Ecto neural progenitor cell (in vitro differentiated cells): Measurements from ENCODE around the gene CTSE.

ENCODE experiments used
- DNase-seq: peaks from one replicate; pipeline ENCODE4 v3.0.0-alpha.2; 2018; ENCODE audit warnings: low spot score

The CTSE gene

DNA sequence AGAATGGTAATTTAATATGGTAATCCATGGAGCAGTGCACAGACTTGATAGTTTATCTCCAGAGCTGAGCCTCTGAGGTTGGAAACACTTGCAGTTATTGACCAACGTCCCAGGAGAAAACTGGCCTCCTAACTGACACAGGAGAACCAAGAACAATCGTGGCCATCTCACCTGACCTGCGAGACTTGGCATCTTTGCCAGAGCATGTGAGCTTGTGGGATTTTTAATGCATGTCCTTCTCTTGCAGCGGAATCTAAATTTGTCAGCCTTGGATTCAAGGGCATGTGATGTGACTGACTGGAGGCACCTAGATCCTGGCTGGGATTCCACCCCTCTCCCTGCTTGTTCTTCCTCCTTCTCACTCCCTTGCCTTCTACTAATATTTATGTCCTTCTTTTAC, 52.6 kb downstream of the CTSE start:
- no peak for DNase-seq

DNA sequence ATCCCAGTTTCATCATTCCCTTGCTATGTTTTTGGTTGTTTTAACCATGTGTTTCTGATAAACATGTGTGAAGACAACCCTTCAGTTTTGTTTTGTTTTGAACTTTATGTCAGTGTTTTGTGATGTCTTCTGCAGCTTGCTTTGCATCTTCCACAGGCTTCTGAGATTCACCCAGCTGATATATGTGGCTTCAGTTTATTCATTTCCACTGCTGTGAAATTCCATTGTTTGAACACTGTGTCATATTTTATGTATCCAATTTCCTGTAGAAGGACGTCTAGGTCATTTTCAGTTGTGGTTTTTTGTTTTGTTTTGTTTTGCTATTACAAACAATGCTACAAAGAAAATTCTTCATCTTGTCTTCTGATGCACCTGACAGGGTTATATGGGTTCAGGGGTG, 53.2 kb downstream of the CTSE start:
- DNase-seq = no peak

DNA sequence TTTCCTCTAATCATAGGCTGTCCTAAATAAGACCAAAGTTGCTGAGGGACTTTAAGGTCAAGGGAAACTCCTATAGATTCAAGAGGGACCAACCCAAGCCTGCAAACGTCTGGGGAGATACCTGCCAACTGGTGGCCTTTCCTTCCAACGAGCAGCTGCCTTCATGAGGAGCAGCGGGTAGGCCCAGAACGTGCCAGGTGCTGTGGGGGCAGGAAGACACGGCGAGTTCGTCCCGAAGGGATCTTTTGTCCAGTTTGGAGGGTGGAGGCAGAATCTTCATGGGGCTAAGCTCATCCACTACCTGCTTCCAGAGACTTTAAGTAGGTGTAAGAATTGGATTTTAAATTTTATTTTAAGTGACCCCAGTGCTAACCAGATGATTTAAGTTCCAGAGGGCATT, 54.5 kb downstream of the CTSE start:
- no peak for DNase-seq

DNA sequence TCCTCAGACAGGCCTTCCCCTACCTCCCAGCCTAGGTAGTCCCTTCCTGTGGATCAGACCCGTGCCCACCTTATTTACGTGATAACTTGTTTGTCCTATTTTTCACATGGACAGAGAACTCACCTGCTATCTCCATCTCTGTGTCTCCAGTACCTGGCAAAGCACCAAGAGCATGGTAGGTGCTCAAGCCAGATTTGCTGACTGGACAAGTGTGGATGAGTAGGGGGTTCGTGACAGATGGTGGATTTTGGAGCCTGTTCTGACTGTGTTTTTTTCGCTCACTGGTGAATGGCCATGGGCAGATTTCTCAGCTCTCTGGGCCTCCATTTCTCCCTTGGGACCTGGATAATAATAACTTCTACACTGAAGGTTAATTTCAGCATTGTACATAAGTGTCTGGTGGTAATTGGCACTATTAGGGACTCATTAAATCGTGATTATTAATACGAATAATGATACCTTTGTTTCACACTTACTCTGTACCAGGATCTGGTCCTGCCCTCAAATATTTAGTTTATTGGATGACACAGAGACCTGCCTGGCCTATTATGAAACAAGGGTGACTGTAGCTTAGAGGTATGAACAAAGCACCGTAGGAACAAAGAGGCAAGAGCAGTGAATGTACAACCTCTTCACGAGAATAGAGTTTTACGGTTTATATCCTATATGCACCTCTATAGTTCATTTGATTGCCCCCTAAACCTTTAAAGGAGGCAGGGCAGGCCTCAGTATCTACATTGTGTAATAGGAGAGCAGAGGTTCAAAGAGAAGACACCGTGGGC, 56.0 kb downstream of the CTSE start:
- no peak for DNase-seq

DNA sequence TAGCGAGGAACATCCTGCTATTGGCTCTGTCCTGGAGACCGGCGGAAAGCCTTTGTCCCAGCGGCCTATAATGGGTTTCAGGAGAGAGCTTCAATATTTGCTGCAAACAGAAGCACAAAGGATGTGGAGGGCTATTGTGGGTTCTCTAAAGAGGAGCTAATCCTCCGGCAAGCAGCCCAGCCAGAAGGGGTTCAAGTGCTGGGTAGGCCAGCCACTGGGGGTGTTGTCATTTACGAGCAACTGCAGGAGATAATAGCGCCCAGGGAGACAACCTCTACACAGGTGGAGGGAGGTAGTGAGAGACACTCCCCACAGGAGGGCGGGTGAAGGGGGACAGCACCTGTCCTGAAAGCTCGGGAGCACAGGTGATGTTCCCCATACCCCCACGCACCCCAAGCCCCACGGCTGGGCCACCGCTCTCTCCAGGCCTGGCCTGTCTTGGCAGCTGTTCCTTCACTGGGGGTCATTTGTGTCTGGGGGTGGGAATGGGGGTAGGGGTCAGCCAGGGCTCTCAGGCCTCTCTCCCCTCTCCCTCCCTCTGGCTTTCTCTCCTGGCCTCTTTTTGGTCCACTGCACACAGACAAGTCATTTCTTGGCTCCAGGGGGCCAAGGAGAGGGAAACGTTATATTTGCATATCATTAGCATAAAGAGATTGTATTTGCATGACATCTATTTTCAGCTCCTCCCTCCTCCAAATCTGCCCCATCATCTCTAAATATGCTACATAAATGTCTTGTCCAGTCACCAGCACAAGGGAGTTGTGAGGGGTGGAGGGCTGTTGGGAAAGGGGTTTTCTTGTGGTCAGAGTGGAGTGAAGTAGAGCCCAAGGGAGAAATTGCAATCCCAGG, 58.4 kb downstream of the CTSE start:
- DNase-seq = no peak

DNA sequence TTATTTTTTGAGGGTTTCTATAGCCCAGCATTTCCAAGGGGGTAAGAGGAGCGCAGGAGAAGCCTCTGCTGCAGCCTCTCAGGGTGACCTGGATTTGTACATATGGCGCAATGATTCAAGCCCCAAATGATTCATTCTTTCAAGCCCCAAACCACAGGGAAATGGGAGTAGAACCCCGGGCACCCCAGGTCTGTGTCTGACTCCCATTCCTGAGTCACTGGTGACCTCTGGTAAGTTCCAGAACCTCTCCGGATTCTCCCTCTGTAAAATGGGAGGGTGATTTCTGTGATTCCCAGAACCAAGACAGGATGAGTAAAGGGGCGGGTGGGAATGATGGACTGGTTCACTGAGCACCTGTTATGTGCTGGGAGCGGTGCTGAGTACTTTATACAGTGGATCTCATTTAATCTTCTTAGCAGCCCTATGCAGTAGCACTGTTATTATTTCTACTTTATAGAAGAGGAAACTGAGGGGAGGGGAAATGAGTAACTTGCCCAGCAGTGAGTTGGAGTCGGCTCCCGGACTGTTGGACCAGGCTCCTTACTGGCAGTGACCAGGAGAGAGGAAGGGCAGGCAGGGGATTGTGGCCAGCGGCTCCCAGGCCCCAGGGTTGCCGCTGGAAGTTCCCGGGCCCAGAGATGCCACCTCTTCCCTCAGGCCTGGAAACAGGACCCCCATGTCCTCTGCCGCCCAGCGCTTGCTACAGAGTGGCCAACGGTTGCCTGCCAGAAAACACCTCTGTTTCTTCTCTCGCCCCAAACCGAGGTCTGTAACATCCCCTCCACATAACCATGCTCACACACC, 60.1 kb downstream of the CTSE start:
- DNase-seq = no peak

DNA sequence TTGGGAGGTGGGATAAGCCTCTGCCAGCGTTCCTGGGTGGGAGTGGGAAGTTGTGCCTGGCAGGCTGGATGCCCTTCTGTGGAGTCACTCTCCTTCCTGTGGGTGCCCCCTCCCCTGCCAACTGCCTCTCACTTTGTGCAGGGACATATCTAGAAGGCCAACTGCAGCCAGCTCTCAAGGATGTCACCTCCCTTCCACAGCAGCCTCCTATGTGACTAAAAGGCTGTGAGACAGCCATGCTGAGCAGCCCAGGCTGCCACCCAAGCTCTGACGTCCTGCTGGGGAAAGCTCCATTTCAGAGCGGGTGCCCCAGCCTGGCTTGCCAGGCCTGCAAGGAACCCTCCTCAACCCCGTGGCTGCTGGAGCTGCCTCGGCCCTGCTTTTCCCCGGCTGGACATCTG, 60.9 kb downstream of the CTSE start:
- DNase-seq = no peak

DNA sequence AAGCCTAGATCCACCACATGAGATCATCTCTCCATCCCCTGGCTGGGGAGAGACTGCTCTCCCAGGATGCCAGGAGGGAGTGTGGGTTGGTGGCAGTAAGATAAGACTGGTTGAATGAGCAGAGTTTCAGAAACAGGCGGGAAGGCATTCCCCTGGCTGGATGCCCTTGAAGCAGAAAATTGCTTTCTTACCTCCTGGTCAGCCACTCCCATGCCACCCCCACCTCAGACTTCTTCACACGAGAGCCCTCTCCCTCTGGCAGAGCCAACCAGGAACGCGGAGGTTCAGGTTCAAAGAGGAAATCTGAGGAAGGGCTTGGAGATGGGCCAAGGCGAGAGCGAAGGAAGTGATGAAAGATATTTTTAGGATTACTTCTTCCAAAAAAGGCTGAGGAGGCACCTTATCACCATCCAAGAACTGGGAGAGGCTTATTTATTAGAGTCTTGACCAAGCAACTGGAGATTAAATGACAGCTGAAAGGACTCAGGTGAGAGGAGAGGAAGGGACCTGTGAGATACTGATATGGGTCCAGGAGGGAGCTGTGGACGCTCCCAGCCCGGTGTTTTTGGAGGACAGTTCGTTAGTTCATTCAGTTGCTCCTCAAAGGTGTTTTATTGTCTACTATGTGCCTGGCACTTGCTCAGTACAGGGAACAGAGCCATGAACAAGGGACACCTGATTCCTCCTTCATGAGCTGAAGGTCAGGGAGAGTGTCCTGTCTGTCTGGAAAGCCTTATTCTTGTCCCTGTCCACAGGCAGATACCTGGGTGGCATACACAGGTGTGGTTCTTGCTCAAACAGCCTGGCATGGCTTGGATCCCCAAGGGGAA, 61.5 kb downstream of the CTSE start:
- no peak for DNase-seq

DNA sequence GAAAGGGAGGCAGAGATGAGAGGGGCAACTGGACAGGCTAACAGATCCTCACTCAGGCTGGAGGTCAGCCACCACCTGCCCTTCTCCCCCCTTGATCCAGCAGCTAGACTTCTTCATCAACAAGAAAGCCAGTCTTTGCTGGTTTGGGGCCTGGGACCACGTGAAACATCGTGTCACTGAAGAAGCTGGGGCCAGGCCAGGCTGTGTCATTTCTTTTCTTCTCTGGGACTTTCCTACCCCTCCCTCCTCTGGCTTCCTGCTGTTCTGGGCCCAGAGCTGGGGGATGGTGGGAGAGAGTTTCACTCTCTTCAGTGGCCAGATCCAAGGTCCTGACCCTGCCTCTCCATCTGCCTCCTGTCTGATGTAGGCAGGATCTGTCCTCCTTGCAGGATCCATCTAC, 62.3 kb downstream of the CTSE start:
- DNase-seq = no peak

DNA sequence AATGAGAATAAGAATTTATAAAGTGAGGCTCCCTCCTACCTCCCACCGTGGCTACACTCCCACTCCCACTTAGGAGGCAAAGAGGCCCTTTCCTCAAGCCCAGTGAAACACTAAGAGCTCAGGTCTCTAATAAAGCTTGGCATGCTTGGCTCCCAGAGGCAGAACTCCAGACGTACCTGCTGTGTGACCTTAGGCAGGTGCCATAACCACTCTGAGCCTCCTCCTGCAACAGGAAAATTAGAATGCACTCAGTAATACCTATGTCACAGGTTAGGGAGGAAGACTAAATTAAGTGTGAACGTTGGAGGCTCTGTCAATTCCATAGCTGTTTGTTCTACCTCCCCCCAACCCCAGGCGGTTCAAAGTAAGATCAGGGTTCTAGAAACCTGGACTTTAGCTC, 63.9 kb downstream of the CTSE start:
- DNase-seq = no peak
